Measurements from ENCODE around the gene CSAG2.

Gene CSAG2

GRCh38 chrX:152663086-152663485, 46.0 kb downstream of the CSAG2 start:
- DNase-seq (ENCODE audit: low spot score), result no peak

- DNase-seq (ENCODE audit: low spot score), result peak; percentile 12
These were observed 50.8 kb downstream of the CSAG2 start for GRCh38 chrX:152658302-152658701.

Data from NAMALWA (cell line).